NOMO-1 (cell line): ENCODE results near the gene AMOTL2.
A peak's percentile ranks its signal among the peaks of the same experiment; 100 is the strongest.

Experiments
- DNase-seq, 2 experiments: peaks; one replicate each; lab custom pipeline; 2025; ENCODE audit not compliant: unreplicated experiment in 2 of 2; lab: John Stamatoyannopoulos, UW

Gene AMOTL2

DNA sequence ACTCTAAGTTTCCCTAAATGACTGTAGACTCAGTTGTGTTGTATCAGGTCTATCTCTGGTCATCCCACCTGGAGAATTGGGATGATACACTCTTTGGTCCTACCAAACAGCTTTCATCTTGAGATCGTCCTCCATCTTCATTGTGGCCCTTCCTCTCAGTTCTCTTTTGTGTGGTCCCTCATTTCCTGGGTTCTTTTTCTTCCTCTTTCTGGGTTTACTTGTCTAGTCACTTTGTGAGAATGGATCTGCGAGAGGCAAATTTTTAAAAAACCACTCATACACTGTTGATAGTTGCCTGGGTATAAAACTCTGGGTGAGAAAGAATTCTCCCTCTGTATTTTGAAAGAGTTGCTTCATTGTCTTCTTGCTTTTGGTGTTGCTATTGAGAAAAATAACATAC, 6.0 kb upstream of the AMOTL2 start:
- peak in 1 of 2 experiments; percentile 24 for DNase-seq

DNA sequence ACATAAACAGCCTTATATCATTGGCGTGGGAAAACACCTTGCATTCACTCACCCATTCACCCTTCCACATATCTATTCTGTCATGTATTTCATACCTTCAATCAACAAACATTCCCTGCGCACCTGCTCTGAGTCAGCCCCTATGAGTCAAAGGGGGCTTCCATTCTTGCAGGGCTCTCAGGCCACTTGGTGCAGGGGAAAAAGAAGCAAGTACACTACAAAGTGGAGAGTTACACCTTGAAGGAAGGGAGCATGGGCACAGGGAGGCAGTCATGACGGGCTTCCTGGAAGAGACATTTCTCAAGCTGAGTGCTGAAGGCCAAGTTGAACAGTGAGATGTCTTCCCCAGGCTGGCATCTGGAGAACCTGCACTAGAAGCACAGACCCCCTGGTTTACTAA, 4.6 kb upstream of the AMOTL2 start:
- no peak for DNase-seq

DNA sequence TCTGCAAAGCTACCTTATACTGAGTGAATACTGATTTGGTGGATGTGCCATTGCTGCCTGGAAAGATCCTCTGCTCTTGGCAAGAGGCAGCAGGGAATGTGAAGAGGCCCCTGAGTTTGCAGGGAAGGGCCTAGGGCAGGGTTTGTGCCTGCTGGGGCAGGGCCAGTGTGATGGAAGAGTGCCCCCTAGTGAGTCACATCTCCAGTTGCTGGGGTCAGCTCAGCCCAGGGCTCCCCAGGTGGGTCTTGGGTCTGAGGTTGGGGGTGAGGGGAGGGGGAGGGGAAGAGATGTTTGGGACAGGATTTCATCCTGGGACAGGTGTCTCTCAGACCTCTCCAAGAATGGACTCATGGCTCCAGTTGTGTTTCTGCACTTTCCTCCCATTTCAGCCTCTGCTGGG, 4.1 kb upstream of the AMOTL2 start:
- DNase-seq, result no peak

- DNase-seq, result no peak
These were observed 3.6 kb upstream of the AMOTL2 start for GRCh38 chr3:134377896-134378295.

DNA sequence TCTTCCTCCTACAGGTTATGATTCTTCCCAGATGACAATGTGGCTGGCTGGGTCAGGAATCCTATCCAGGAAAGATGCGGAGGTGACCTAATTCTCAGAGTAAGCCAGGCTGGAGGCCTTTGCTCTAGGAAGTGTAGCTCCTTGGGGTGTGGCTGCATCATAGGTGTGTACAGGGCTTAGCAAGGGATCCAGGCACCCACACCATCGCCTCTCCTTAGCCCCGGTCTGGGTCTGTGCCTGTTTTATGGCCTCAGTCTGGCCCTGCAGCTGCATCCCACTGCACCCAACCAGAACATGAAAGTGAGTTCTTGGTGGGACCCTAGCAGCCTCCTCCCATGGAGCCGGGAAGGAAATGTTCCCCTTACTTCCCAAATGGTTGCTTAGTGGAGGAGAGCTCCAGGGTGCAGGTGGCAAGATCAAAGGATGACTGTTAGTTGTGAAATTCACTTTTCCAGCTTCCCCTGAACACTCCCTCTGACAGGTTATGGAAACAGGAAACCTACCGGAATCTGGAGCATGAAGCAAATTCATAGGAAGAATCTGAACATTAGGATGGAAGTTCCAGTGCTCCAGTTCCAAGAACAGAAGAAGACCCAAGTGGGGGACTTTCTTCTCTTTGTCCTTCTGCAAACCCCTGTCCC, 2.7 kb upstream of the AMOTL2 start:
- no peak for DNase-seq

- no peak for DNase-seq
These were observed 2.1 kb upstream of the AMOTL2 start for GRCh38 chr3:134376385-134376765.

- DNase-seq, result no peak
These were observed 1.5 kb upstream of the AMOTL2 start for GRCh38 chr3:134375582-134376384.

GRCh38 chr3:134374791-134375581, 739 bp upstream of the AMOTL2 start:
- no peak for DNase-seq

GRCh38 chr3:134373271-134374104, 759 bp downstream of the AMOTL2 start:
- DNase-seq, result no peak

DNA sequence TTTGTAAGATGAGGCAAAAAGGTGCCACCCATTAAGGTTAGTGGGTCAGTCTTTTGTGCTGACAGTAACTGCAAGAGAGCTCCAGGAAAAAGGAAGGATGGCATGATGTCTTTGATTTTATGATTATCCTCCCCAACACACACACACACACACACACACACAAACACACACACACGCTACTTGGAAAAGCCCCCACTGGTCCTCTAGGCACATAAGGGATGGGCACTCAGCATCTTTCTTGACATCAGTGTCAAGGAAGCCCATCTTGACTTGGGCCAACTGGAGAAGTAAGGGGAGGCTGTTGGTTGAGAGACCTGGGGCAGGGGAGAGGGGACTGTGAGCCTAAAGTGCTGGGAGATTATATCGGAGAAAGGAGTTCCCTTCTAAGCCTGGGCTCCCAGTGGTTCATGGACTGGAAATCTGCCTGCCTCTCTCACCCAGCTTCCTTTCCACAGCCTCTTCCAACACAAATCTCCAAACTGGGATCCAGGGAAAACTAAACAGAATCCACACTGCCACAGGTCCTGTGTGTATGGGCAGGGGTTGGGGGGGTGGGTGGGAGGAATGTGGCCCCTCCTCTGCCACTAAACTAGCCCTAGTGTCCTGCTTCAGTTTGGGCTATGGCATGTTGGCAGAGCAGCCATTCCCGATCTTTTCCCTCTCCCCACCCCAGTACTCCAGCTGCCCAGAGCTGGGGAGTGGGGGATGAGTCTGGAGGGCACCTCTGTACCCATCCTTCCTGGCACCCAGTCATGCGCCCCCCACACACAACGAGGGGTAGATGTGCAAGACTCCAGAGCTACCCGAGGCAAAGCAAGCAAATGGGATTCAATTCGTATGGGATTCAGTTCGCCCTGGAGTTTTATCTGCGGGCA, 1.6 kb downstream of the AMOTL2 start:
- no peak for DNase-seq

DNA sequence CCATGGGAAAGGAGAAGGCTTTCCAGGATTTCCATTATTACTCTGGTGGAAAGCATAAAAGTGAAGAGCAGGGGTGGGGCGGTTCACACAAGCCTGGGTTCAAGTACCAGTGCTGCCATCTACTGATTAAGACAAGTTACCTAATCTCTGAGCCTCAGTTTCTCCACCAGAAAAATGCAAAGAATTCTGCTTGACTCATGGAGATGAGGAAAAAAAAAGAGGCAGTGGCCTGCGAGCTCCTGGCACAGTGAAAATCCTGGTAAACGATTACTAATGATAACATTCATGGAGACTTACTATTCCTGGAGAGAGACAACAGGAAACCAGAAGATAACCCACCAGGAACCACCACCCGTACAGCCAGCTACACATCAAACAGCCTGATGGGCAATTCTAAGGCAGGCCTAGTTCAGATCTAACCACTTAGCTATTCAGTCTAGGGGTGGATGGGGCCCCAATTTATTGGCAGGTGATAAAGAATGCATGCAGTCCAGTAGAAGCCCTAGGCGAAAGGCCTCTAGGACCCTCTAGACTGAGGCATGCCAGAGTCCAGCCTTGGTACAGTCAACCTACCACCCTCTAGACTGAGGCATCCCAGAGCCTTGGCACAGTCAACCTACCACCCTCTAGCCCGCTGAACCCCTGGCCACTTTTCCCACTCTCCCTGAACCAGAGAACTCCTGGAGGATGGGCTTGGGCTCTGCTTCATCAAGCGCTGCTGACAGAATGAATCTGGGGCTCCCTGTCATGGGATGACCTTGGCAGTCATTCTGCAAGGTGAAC, 2.5 kb downstream of the AMOTL2 start:
- DNase-seq, result no peak

DNA sequence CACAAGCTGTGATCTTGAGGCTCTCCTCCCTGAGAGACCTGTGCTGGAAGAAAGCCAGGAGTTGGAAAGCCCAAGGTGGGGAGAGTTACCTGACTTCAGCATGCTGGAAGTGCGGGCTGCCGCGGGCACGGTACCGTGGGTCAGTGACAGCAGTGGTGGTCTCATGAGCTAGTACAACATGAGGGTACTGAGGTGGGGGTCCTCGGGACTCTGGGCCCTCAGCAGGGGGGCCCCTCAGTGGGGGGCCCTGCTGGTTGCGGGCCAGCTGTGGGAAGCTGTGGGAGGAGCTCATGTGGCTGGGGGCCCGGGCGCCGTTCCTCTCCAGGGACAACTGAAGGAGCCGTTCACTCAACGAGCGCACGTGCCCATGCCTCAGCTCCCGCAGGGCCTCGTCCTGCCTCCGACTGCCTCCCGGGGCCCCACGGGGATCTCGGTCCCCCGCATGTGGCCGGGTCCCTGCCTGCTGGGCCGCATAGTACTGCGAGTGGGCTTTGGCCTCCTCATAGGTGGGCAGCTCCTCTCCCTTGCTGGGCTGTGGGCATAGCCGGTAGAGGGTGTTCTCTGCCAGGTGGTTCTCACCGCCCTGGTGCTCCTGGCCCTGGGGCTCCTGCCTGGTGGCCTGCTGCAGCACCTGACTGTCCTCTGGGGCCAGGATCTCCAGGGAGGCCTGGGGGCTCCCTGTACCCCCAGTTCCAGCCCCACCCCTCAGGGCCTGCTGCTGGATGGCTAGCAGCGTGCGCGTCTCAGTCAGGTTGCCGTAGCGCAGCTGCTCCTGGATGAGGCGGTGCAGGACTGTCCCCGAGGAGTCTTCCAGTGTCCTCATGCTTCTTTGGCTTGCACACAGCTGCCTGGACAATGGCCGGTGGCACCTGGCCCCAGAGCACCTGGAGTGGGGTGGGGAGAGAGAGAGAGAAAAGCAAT, 3.4 kb downstream of the AMOTL2 start:
- no peak for DNase-seq

GRCh38 chr3:134369861-134370596, 4.2 kb downstream of the AMOTL2 start:
- no peak for DNase-seq

DNA sequence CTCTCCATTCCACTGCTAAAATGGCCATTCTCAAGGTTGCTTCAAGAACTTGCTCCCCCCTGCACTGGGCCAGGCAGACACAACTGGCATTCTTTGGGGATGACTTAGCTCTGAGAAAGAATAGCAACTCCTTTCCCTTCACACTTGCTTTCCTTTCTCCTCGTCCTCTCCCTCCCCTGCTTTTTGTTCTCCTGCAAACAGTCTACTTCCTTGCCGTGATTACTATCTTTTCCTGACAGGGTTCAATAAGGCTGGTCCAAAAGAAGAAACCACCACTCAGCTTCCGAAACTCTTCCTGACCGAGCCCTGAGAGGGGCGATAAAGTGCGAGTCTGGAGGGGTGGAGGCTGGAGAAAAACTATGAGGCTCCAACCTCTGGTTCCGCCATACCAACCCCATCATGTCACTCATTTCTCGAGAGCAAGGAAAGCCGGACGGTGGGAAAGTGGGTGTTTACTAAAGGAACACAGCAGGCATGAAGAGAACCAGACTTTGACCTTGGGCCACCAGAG, 5.0 kb downstream of the AMOTL2 start:
- no peak for DNase-seq

GRCh38 chr3:134368751-134369105, 5.5 kb downstream of the AMOTL2 start:
- no peak for DNase-seq

GRCh38 chr3:134367869-134368750, 6.1 kb downstream of the AMOTL2 start:
- no peak for DNase-seq
